Loucy (cell line): ENCODE measurements around the gene SCYL3.
A peak's percentile ranks its signal among the peaks of the same experiment; 100 is the strongest.

ENCODE experiments used
- H2AFZ ChIP-seq: fragments of 200-600 bp; sonication (generic); 2 replicates; pipeline ENCODE4 v1.6.0; 2016; ENCODE audit warnings: antibody characterized with exemption, mild to moderate bottlenecking, low read length, moderate library complexity
- H3F3A ChIP-seq: fragments of 200-600 bp; 2 replicates; pipeline ENCODE4 v1.6.0; 2016; ENCODE audit warnings: antibody characterized with exemption, low read depth, mild to moderate bottlenecking
- H3K27me3 ChIP-seq: fragments of 200-600 bp; sonication (generic); 2 replicates; pipeline ENCODE4 v1.6.1; 2014; ENCODE audit warnings: low read length, mild to moderate bottlenecking; ENCODE audit not compliant: insufficient read depth, poor library complexity, severe bottlenecking
- H3K36me3 ChIP-seq: fragments of 200-600 bp; sonication (generic); 2 replicates; pipeline ENCODE4 v1.6.1; 2016; ENCODE audit warnings: low read length; ENCODE audit not compliant: insufficient read depth
- H3K4me1 ChIP-seq: fragments of 200-600 bp; sonication (generic); 2 replicates; pipeline ENCODE4 v1.5.1; 2014; ENCODE audit warnings: low read length, mild to moderate bottlenecking; ENCODE audit not compliant: insufficient read depth, poor library complexity, severe bottlenecking
- H3K4me2 ChIP-seq: fragments of 200-600 bp; sonication (generic); 2 replicates; pipeline ENCODE4 v1.6.0; 2014; ENCODE audit warnings: antibody characterized with exemption, low read length, low read depth, mild to moderate bottlenecking; ENCODE audit not compliant: poor library complexity, severe bottlenecking
- H3K4me3 ChIP-seq: fragments of 200-600 bp; sonication (generic); 2 replicates; pipeline ENCODE4 v1.5.1; 2014; ENCODE audit warnings: low read length, mild to moderate bottlenecking, mixed read lengths; ENCODE audit not compliant: poor library complexity, severe bottlenecking
- H3K79me2 ChIP-seq: fragments of 200-600 bp; sonication (generic); 2 replicates; pipeline ENCODE4 v1.6.1; 2014; ENCODE audit warnings: low read length; ENCODE audit not compliant: insufficient read depth
- H3K9ac ChIP-seq: fragments of 200-600 bp; sonication (generic); 2 replicates; pipeline ENCODE4 v1.6.0; 2014; ENCODE audit warnings: mild to moderate bottlenecking, low read depth, low read length, moderate library complexity; ENCODE audit not compliant: poor library complexity, severe bottlenecking
- H3K9me2 ChIP-seq: fragments of 200-600 bp; sonication (generic); replicated peaks from 2 replicates; pipeline ENCODE4 v1.6.1; 2016; ENCODE audit warnings: low read depth, low read length, mixed read lengths
- H3K9me3 ChIP-seq: fragments of 200-600 bp; sonication (generic); 2 replicates; pipeline ENCODE4 v1.6.1; 2014; ENCODE audit warnings: mild to moderate bottlenecking, antibody characterized with exemption, low read length, low read depth; ENCODE audit not compliant: insufficient read depth
- H4K20me1 ChIP-seq: fragments of 200-600 bp; sonication (generic); 2 replicates; pipeline ENCODE4 v1.6.0; 2014; ENCODE audit warnings: antibody characterized with exemption, low read length, mild to moderate bottlenecking; ENCODE audit not compliant: insufficient read depth, poor library complexity, severe bottlenecking
- EZH2phosphoT487 ChIP-seq: fragments of 200-600 bp; IDR thresholded peaks from 2 replicates; pipeline ENCODE4 v1.6.1; 2018; ENCODE audit warnings: antibody characterized with exemption, mild to moderate bottlenecking, moderate library complexity, borderline replicate concordance
- TF ChIP-seq, protein P1 (sequence below): fragments of 200-600 bp; sonication (generic); conservative IDR thresholded peaks from 2 replicates; pipeline ENCODE4 v1.5.1; 2014; ENCODE audit warnings: mild to moderate bottlenecking, antibody characterized with exemption, low read length

SCYL3 gene

DNA sequence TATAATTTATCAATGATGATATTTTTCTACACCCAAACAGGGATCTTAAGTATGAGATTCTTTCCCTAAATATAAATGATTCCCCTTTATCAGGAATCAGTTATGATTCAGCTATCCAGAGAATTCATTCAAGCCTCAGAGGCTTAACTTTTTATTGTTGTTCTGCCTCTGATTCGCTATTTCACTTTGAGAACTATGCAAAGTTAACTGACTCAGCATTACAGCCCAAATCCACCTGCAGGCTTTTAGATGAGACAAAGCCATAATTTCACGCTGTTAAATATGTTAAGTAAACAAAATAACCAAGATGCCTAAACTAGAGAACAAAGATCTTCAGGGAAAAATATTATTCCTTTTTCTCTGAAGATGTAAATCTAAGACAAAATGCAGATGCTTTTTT, 8.5 kb downstream of the SCYL3 start:
- H4K20me1 ChIP-seq = no peaks in the 10 kb centered on the region
- H3K27me3 ChIP-seq = no peaks in the 10 kb centered on the region
- peak overlapping the region; percentile 97 for H3K4me2 ChIP-seq
- peaks cover 5% of the 10 kb centered on the region; the same call in 1 of the 2 replicates for H3K36me3 ChIP-seq
- H3K4me3 ChIP-seq = peak overlapping the region; percentile 15
- 0 out of 2 replicates have a peak, but pooled peaks cover 2% of the 10 kb centered on the region for H3F3A ChIP-seq
- peaks cover 59% of the 10 kb centered on the region for H3K4me1 ChIP-seq
- TF ChIP-seq, protein P1, sequence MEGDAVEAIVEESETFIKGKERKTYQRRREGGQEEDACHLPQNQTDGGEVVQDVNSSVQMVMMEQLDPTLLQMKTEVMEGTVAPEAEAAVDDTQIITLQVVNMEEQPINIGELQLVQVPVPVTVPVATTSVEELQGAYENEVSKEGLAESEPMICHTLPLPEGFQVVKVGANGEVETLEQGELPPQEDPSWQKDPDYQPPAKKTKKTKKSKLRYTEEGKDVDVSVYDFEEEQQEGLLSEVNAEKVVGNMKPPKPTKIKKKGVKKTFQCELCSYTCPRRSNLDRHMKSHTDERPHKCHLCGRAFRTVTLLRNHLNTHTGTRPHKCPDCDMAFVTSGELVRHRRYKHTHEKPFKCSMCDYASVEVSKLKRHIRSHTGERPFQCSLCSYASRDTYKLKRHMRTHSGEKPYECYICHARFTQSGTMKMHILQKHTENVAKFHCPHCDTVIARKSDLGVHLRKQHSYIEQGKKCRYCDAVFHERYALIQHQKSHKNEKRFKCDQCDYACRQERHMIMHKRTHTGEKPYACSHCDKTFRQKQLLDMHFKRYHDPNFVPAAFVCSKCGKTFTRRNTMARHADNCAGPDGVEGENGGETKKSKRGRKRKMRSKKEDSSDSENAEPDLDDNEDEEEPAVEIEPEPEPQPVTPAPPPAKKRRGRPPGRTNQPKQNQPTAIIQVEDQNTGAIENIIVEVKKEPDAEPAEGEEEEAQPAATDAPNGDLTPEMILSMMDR = no peak
- TF ChIP-seq EZH2phosphoT487 = no peak
- no peaks in the 10 kb centered on the region for H3K9me2 ChIP-seq
- H3K79me2 ChIP-seq = peaks cover 69% of the 10 kb centered on the region
- H3K9ac ChIP-seq = peak overlapping the region; percentile 13
- no peaks in the 10 kb centered on the region for H3K9me3 ChIP-seq
- no peak overlapping the region for H2AFZ ChIP-seq

DNA sequence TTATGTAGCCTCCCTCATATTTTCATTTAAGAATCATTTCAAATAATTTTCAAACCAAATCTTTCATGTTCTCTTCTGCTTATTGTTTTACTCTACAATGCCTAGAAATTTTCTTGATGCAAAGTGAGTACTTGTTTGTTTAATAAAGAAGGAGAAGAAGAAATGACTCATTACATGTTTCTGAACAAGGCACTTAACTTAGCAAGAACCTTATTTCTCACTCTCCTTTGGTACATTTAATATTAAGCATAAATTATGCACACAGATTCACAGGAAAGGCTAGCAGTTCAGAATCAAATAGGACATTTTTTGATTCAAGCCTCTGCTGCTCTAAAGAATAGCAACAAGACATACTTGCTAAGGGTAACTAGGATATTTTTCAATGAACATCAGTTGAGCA, 9.1 kb downstream of the SCYL3 start:
- peak overlapping the region; percentile 97 for H3K4me2 ChIP-seq
- peak overlapping the region; percentile 15 for H3K4me3 ChIP-seq
- TF ChIP-seq EZH2phosphoT487 = no peak
- TF ChIP-seq, protein P1 = no peak
- peak overlapping the region; percentile 13 for H3K9ac ChIP-seq
- H3K9me2 ChIP-seq = no peaks in the 10 kb centered on the region
- no peaks in the 10 kb centered on the region for H3K9me3 ChIP-seq
- peaks cover 5% of the 10 kb centered on the region; the same call in 1 of the 2 replicates for H3K36me3 ChIP-seq
- H4K20me1 ChIP-seq = no peaks in the 10 kb centered on the region
- no peaks in the 10 kb centered on the region for H3K27me3 ChIP-seq
- no peaks in the 10 kb centered on the region for H3F3A ChIP-seq
- no peak overlapping the region for H2AFZ ChIP-seq
- H3K4me1 ChIP-seq = peaks cover 53% of the 10 kb centered on the region
- H3K79me2 ChIP-seq = peaks cover 67% of the 10 kb centered on the region

DNA sequence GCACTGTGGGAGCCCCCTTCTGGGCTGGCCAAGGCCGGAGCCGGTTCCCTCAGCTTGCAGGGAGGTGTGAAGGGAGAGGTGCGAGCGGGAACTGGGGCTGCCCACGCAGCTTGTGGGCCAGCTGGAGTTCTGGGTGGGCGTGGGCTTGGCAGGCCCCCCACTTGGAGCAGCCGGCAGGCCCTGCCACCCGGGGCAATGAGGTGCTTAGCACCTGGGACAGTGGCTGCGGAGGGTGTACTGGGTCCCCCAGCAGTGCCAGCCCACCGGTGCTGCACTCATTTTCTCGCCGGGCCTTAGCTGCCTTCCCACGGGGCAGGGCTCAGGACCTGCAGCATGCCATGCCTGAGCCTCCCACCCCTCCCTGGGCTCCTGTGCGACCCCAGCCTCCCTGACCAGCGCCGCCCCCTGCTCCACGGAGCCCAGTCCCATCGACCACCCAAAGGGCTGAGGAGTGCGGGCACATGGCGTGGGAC, 11.6 kb downstream of the SCYL3 start:
- no peaks in the 10 kb centered on the region for H3K27me3 ChIP-seq
- peaks cover 49% of the 10 kb centered on the region for H3K4me1 ChIP-seq
- H3K9ac ChIP-seq = no peak overlapping the region
- peaks cover 54% of the 10 kb centered on the region for H3K79me2 ChIP-seq
- H3F3A ChIP-seq = no peaks in the 10 kb centered on the region
- no peak overlapping the region for H2AFZ ChIP-seq
- no peaks in the 10 kb centered on the region for H3K9me3 ChIP-seq
- H3K4me3 ChIP-seq = no peak overlapping the region
- no peak overlapping the region for H3K4me2 ChIP-seq
- no peak for TF ChIP-seq EZH2phosphoT487
- TF ChIP-seq, protein P1 = no peak
- peaks cover 10% of the 10 kb centered on the region; the same call in 1 of the 2 replicates for H3K36me3 ChIP-seq
- H4K20me1 ChIP-seq = no peaks in the 10 kb centered on the region
- no peaks in the 10 kb centered on the region for H3K9me2 ChIP-seq
